Fibroblast of the aortic adventitia (primary cell): ENCODE results near the gene NPL. TPM values are rescaled to one million over a fixed set of nuclear protein-coding genes. Genes with fewer than 3 reads are reported as not detected.

Experiments used
- DNase-seq: peaks from one replicate; pipeline ENCODE4 v3.0.0-alpha.2; 2010; ENCODE audit warnings: low read depth
- H3K4me3 ChIP-seq: 2 replicates; pipeline ENCODE4 v1.5.1; 2011; ENCODE audit warnings: low read depth, mild to moderate bottlenecking, control low read depth, low read length, moderate library complexity
- CTCF ChIP-seq: IDR thresholded peaks from 2 replicates; pipeline ENCODE4 v1.5.1; 2011; ENCODE audit warnings: mild to moderate bottlenecking, low read length, control low read depth, inconsistent platforms; ENCODE audit not compliant: insufficient read depth
- total RNA-seq: library from RNA; depleted of rRNA; stranded (reverse); fragments of >200 nt; gene quantifications from 2 replicates; pipeline ENCODE4 v1.2.3, GENCODE V29; 2012; ENCODE audit warnings: low replicate concordance

Gene NPL
- total RNA-seq, 1 donor = 2.3 TPM

DNA sequence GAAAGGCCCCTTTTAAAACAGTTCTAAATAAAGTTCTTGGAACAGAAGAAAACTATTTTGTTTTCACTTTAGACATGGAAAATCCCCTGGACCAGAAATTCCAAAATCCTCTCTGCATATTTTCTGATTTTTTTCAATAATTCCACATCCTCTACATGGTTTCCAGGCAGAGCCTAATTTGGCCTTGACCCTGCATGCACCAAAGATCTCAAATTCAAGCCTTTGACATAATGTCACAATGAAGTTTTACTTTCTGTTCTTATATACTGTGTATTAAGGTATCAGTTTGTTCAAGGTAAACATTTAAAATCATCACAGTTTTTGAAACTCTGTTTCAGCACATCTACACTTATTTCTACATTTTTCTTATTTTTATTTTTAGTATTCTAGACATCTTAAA lies 12.2 kb upstream of the NPL start:
- DNase-seq = no peak
- TF ChIP-seq CTCF = no peak
- no peak overlapping the region for H3K4me3 ChIP-seq

DNA sequence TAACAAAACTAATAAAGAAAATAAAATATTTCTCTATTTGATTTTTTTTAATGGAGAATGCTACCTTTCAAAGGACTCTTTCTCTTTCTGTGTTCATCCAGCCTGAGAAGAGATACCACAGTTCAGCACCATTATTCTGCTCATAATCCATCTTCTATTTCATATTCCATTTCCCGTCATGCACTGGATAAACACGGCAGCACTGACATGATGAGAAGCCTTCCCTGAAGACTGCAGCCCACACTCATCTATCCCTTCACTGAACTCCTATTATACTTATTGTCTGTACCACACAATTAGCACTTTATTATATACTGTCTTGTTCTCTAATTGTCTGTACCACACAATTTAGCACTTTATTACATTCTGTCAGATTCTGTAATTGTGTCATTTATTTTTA lies 10.7 kb upstream of the NPL start:
- DNase-seq = no peak
- H3K4me3 ChIP-seq = no peak overlapping the region
- TF ChIP-seq CTCF = no peak

DNA sequence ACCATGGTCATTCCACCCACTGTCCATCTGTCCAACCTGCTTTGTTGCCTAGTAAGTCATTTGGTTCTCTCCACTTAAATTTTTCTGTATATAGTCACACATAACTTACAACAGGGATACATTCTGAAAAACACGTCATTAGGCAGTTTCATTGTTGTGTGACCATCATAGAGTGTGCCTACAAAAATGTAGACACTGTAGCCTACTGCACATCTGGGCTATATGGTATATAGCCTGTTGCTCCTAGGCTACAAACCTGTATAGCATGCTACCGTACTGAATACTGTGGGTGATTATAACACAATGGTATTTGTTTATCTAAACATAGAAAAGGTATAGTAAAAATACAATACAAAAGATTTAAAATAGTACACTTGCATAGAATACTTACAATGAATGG lies 10.0 kb upstream of the NPL start:
- no peak overlapping the region for H3K4me3 ChIP-seq
- TF ChIP-seq CTCF = no peak
- DNase-seq = no peak

GRCh38 chr1:182781841-182782586 lies 7.6 kb upstream of the NPL start:
- peak; percentile 67 for DNase-seq
- H3K4me3 ChIP-seq = no peak overlapping the region
- TF ChIP-seq CTCF = peak; percentile 74

DNA sequence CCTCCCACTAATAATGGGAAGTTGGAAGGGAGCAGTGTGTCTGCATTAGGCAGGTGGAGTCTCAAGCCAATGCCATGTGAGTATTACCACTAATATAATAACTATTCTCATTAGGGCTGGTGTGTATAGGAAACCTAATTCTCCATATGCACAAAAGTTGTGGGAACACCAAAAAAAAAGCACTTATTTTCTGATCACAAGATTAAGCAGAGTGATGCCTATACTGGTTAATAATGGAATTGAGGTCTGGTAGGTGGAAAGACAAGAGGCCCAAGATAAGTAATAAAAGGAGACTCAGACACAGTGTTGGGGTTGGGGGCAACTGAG lies 7.0 kb upstream of the NPL start:
- DNase-seq = no peak
- TF ChIP-seq CTCF = no peak
- H3K4me3 ChIP-seq = no peak overlapping the region

- TF ChIP-seq CTCF = no peak
- no peak for DNase-seq
- no peak overlapping the region for H3K4me3 ChIP-seq
These were observed 6.5 kb upstream of the NPL start for GRCh38 chr1:182783068-182783467.
